AG09319 (cell line): ENCODE data around the gene BTBD10.

ENCODE experiments used
- DNase-seq: peaks from one replicate; pipeline ENCODE4 v3.0.0-alpha.2; 2010; ENCODE audit warnings: low read depth; ENCODE audit errors: extremely low read depth
- TF ChIP-seq, protein P1 (sequence below): IDR thresholded peaks from 2 replicates; pipeline ENCODE4 v1.5.1; 2011; ENCODE audit warnings: low read depth, mild to moderate bottlenecking, inconsistent platforms, low read length, moderate library complexity

BTBD10 gene

DNA sequence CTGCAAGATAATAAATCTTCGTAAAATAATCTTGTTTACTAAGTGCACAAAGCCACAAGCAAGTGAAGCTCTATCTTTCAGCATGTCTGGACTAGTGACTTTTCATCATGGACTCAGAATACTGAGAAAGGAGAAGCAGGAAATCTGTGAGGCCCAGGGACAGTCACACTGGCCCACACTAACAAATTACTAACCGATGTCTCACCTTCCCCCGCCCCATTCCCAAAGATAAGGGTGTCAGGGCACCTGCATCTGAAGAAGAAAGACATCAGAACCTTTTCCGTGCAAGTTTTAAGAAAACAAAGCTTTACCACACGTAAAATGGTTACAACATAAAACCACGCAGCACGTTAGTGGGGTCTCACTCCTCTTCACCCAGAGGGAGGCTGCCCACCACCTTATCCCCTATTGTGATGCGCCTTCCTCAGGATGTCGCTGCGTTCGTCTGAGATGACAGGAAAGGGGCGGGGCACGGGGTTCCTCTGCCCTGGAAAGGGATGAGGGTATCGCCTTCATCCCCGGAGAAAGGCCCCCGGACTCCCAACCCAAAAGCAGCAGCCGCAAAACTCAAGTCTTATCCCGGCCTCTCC, 616 bp downstream of the BTBD10 start:
- DNase-seq: no peak
- TF ChIP-seq, protein P1, sequence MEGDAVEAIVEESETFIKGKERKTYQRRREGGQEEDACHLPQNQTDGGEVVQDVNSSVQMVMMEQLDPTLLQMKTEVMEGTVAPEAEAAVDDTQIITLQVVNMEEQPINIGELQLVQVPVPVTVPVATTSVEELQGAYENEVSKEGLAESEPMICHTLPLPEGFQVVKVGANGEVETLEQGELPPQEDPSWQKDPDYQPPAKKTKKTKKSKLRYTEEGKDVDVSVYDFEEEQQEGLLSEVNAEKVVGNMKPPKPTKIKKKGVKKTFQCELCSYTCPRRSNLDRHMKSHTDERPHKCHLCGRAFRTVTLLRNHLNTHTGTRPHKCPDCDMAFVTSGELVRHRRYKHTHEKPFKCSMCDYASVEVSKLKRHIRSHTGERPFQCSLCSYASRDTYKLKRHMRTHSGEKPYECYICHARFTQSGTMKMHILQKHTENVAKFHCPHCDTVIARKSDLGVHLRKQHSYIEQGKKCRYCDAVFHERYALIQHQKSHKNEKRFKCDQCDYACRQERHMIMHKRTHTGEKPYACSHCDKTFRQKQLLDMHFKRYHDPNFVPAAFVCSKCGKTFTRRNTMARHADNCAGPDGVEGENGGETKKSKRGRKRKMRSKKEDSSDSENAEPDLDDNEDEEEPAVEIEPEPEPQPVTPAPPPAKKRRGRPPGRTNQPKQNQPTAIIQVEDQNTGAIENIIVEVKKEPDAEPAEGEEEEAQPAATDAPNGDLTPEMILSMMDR: no peak; the same call in 1 of the 2 replicates

GRCh38 chr11:13461291-13461690, 1.7 kb downstream of the BTBD10 start:
- no peak for DNase-seq
- TF ChIP-seq, protein P1: no peak

DNA sequence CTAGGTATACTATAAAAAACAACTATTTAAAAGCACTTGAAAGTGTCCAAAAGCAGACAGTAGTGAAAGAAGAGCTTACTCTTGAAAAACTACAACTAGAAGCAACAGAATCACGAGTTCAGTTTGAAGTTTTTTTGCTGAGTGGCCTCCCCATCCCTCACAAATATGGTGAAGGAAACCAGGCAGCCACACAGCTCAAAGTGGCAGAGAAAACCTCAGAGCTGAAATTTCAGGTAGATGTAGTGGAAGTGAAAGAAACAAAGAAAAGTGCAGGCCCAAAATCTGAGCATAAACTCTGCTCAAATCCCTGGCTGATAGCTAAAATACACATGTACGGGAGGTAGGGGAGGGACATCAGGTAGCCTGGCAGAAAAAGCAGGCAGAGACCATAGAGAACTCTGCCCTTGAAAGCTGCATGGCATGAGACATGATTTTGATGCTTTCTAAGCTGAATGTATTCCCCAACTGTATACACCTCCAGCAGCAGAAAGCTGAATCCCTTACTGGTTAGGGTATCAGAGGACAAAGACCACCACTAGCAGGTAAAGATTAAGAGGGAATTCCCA, 12.1 kb downstream of the BTBD10 start:
- TF ChIP-seq, protein P1: no peak
- DNase-seq: no peak

DNA sequence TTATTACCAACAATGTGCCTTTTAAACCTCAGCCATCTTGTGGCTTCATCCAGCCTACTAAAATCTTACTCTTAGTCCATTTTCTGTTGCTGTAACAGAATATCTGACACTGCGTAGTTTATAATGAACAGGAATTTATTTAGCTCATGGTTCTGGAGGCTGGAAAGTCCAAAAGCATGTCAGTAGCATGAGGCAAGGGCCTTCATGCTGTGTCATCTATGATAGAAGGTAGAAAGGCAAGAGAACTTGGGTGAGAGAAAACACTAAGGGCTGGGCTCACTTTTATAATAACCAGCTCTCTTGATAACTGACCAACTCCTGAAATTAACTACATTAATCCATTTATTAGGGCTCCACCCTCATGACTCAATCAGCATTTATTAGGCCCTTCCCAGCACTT, 13.5 kb downstream of the BTBD10 start:
- TF ChIP-seq, protein P1: no peak

GRCh38 chr11:13448876-13449275, 14.1 kb downstream of the BTBD10 start:
- TF ChIP-seq, protein P1: no peak
- DNase-seq: no peak

More for the DNA sequence above, 13.5 kb downstream of the BTBD10 start:
- no peak for DNase-seq

DNA sequence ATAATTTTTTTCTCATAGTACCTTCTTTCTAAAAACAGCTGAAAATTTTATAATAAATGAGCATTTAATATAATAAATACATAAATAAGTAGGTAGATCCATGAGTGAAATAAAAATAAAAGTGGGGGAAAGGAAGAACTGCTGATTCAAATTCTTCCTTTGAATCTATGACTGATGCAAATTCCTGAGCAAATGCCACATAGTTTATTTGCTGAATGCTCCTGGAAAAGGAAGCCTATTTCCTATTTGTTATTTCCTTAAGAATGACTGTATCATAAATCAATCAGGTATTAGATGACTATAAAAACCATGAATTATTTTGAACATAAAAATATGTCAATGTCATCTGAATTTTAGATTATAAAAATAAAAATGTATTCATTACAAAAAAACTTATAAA, 16.6 kb downstream of the BTBD10 start:
- TF ChIP-seq, protein P1: no peak
- DNase-seq: no peak

DNA sequence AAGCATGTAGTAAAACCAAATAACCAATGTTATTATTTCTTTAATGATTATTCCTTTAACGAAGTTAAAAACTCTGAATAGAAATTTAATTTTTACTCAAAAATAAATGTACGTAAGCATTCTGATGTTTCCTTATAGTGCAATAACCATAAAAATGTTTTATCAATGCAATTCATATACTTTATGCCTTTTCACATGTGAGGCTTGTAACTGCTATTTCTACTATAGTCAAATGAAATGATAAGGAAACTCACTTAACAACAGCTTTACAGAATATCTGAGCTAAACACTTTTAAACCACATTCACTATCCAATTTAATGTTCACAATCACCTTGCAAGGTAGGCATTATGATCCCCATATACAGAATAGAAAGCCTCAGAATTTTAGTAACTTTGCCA, 17.4 kb downstream of the BTBD10 start:
- TF ChIP-seq, protein P1: no peak
- DNase-seq: no peak
